Measurements from ENCODE around the gene HDAC4.

The HDAC4 gene

GRCh38 chr2:239292531-239292930 is 108.3 kb downstream of the HDAC4 start:
- DNase-seq: no peak

DNA sequence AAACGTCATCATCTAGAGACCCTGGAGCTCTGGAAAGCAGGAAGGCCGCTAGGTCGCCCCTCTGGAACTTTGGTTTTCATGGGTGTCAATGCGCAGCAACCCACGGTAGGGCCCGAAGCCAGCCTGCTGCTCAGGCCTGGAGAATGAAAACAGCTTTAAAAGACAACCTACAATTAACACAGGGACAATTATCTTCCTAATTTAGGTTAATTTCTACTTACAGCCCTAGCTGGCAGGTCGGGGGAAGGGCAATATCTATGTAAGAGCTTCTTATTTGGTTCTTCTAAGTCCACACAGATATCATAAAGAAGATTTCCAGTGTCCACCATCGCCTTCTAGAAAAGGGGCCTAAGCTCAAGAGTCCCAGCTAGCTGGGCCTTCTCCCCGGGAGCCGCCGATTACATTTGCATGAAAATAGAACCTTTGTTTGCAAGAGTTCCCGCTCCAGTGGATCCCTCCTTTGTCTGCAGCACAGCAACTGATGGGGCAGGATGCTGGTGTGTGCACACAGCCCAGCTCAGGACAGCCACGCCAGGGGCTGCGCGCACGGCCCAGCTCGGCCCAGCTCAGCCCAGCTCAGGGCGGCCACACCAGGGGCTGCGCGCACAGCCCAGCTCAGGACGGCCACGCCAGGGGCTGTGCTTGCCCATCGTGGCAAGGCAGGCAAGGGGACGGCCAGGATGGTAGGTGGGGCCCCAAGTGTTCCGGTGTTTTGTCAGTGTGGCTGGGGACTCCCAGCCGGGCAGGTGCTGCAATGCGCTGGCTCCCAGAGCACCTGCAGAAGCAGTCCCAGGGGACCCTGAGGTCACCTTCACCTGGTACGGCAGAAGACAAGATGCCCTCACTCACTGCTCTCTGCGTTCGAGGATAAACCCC is 109.1 kb downstream of the HDAC4 start:
- DNase-seq: no peak

GRCh38 chr2:239290618-239291474 is 110.0 kb downstream of the HDAC4 start:
- no peak for DNase-seq

DNA sequence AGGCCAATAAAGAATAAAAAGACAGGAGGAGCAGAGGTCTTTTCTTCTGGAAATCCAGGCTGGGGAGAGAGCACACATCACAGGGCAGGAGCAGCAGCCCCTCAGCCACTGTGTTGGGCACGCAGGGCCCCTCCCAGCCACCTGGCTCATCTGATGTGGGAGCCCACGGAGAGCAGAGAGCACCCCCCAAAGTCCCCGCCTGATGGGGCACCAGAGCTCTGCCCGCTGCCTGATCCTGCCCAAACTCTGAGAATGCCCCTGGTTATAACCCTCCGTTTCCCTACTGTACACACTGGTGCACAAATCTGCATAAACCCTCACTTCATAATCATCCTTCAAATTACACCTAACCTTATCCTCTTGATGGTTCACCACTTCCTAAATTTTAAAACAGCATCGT is 111.3 kb downstream of the HDAC4 start:
- DNase-seq: no peak

DNA sequence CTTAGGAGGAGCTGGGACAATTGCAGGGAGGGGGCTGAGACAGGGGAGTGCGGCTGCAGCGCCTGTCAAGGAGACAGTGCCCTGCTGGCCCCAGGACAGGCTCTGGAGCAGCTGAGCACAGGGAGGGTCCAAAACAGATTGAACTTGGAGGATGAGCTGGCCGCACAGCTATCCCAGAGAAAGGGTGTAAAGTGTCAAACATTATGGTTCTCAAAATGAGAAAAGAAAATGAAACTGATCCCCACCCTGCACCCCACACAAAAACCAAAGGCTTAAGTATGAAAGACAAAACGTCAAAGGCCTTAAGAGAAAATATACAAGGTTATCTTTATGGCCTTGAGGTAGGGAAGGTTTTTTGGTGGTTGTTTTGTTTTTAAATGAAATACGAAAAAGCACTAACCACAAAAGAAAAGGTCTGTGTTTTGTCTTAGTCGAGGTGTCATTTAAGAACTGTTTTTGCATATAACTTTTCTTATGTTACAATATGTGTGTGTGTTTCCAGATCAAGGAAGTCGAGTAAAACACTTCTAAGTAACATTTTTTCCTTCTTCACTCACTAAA is 111.8 kb downstream of the HDAC4 start:
- DNase-seq: no peak

GRCh38 chr2:239288237-239288636 is 112.6 kb downstream of the HDAC4 start:
- DNase-seq: no peak

- DNase-seq: no peak
These were observed 113.4 kb downstream of the HDAC4 start for GRCh38 chr2:239287461-239287860.

GRCh38 chr2:239286901-239287300 is 113.9 kb downstream of the HDAC4 start:
- DNase-seq: no peak

DNA sequence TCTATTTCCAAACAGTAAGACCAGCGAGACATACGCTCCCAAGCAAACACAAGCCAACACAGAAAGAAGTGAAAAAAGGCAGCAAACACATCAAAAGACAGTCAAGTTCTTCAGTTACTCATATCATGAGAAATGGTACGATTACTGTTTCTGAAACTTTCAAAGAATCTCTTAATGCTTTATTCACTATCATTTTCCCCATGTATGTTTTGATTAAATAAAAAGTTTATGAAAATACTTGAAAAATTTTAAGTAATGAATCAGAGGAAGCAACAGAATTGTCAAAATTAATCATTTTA is 114.9 kb downstream of the HDAC4 start:
- no peak for DNase-seq

DNA sequence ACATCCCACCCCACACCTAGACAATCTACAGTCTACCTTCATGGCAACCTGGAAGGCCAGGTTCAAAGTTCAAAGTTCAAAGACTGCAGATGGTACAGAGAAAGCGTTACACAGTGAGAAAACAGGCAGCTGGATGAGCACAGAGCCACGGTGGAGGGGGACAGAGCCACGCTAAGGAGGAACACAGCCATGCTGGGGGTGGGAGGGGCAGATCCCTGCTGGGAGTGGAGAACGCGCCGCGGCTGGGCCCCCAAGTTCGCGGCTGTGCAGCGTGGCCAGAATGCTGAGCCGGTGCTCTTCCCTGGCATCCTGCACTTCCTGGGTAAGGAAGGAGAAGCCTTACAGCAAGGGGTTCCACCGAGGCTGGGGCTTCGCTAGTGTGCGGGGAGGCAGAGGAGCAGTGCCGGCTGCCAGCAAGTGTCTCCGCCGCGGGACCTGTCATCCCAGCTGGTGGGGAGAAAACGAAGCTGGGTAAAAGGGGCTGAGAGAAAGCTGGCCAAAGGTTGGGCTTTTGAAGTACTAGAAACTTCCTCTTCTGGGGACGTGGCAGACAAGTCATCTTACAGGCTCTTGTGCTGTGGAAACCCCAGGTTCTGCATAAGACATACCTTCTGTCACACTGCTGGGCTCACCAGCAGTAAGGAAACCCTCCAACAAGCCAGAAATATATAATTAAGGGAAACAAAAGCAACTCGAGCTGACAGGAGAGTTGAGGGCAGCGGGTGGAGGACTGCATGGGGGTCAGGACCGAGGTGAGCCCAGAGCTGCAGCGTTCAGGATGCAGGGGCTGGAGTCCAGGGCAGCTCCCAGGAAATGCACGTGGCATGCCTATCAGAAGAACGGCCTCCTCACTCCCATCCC is 115.5 kb downstream of the HDAC4 start:
- DNase-seq: no peak

- DNase-seq: no peak
These were observed 116.6 kb downstream of the HDAC4 start for GRCh38 chr2:239283961-239284795.

DNA sequence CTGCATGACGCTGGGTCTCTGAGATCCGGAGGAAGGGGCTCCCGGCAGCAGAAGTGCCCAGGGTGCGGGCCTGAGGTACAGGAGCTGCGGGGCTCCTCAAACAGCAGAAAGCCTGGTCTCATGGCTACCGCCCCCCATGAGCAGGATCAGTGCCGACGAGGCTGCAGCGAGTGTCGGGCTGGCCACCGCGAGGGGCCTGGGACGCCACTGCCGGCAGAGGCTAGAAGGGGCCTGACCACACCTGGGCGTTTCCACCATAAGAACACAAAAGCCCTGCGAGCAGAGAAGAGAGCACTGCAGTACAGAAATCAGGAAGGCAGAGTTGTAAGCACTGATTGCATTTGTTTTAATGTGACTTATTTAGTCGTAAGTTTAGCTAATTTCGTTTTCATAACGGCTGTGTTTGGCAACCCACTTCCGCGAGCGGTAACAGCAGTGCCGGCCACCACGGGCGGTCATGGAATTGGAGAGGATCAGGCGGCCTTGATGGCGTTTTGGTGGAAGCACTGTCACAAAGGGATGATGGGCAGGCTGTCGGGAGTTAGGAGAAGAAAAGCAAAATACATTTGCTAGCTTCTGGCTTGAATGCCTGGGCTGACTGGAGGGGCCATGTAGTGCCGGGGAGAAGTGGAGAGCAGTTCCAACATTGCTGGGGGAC is 117.4 kb downstream of the HDAC4 start:
- DNase-seq: no peak

DNA sequence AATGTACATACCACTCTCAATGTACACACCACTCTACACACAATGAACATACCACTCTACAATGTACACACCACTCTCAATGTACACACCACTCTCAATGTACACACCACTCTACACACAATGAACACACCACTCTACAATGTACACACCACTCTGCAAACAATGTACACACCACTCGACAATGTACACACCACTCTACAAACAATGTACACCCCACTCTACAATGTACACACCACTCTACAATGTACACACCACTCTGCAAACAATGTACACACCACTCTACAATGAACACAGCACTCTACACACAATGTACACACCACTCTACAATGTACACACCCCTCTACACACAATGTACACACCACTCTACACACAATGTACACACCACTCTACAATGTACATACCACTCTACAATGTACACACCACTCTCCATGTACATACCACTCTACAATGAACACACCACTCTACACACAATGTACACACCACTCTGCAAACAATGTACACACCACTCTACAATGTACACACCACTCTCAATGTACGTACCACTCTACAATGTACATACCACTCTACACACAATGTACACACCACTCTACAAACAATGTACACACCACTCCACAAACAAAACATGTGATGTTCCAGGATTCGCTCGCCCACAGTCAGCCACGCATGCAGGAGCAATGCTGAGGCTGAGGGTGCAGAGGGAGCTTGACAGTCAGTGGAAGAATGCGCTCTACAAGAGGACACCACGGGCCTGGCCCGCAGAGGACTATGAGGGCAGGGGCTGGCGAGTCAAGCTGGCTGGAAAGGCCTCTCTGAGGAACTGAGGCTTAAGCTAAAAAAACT is 118.2 kb downstream of the HDAC4 start:
- DNase-seq: no peak

GRCh38 chr2:239280296-239281017 is 120.4 kb downstream of the HDAC4 start:
- peak; percentile 75 for DNase-seq

DNA sequence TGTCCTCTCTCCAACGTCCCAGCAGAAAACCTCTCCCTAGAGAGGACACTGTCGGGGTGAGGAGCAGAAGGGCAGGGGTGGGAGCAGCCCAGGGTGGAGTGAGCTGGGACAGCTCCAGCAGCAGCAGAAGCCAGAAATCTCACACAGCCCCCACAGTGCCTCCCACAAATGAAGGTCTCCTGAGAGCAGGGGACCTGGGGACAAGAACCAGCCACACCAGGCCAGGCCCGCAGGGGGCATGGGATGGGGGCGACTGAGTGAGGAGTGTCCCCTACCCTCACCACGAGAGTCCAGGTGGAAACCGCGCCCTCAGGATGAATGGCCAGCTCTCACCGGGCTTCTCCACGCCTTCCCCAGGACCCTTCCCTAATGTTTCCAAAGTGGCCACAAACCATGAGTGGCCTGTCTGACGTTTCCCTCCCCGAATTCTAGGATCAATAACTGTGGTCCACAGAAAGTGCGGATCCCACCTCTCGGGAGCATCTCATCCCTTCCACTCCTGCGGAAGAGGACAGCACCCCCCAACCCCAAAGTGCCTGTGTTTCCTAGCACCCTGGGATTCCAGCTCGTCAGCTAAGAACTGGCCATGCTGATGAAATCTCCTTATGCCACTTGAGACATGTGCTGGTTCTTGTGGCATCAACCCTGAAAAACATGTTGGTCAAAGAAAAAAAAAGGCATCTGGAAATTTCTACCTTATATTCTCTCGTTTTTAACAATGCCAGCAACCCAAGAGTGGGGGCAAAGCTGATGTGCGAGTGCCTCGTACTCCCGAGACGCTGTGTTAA is 121.1 kb downstream of the HDAC4 start:
- no peak for DNase-seq

DNA sequence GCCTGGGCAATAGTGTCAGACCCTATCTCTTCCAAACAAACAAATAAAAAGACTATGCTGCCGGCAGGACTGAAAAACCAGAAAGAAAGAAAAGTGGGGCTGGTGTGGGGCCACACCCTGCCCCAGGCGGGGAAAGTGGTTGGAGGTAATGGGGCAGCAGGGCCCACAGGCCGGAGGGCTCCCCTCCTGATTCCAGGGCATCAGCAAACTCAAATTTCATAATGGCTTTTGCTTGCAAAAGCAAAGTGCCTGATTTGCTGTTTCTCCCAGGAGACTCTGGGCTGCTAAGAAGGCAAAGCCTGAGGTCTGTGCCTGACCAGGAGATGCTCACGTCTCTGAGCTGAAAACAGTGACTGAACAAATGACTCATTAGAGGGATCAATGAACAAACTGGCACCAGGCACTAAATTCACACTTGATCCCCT is 121.9 kb downstream of the HDAC4 start:
- DNase-seq: peak; percentile 53

GRCh38 chr2:239278361-239278760 is 122.5 kb downstream of the HDAC4 start:
- DNase-seq: no peak

GRCh38 chr2:239277401-239278085 is 123.3 kb downstream of the HDAC4 start:
- no peak for DNase-seq

All from fibroblast of skin of back (primary cell).